Right lobe of liver (tissue), 4 donors: ENCODE results near the gene B9D1.

Source experiments
- CTCF ChIP-seq, 4 donors: fragments of 200-600 bp in 3 of 4; fragments of 450-650 bp in 1 of 4; IDR thresholded peaks; one replicate each; pipeline versions ENCODE4 v1.5.1 to v1.8.0; 2016 to 2022; ENCODE audit warnings: antibody characterized with exemption in 4 of 4, mild to moderate bottlenecking in 2 of 4
- POLR2A ChIP-seq: fragments of 450-650 bp; IDR thresholded peaks from one replicate; pipeline ENCODE4 v1.6.1; 2017; ENCODE audit warnings: antibody characterized with exemption, mild to moderate bottlenecking
- donor health status: DM: no; HTN: no; CAD: no.
- donor health status: DM: no; HTN: no; CAD: no.
- donor health status: DM: no; HTN: yes; CAD: no.

- TF ChIP-seq POLR2A = no peak
- TF ChIP-seq CTCF (IDR thresholded peaks at IDR 0.05) = no peak
Measured at GRCh38 chr17:19357761-19358160, 4.8 kb downstream of the B9D1 start.
